SK-N-SH (cell line): ENCODE results near the gene UGT1A4. TPM values are rescaled to one million over a fixed set of nuclear protein-coding genes. Genes with fewer than 3 reads are reported as not detected.

Experiments used
- CTCF ChIA-PET: fragments of 300-600, 350-600 bp; formaldehyde crosslinking; extraction: SDS; loops from one replicate; lab custom pipeline; 2021; lab: Yijun Ruan, JAX
- POLR2A ChIA-PET: fragments of 350-600 bp; sonication (Branson Sonifier 250); formaldehyde crosslinking; extraction: SDS; loops from one replicate; lab custom pipeline; 2020; ENCODE audit warnings: antibody characterized with exemption, inconsistent platforms; lab: Yijun Ruan, JAX
- DNase-seq: peaks from one replicate; pipeline ENCODE4 v3.0.0; 2012
- H2AFZ ChIP-seq: fragments of 200-600 bp; sonication (generic); 2 replicates; pipeline ENCODE4 v1.8.1; 2016; ENCODE audit warnings: antibody characterized with exemption, mild to moderate bottlenecking, low read depth
- H3F3A ChIP-seq: fragments of 200-600 bp; sonication (generic); replicated peaks from 2 replicates; pipeline ENCODE3; 2016; ENCODE audit warnings: antibody characterized with exemption, mild to moderate bottlenecking; ENCODE audit not compliant: insufficient read depth
- H3K27ac ChIP-seq, 2 experiments: fragments of 200-500 bp in 1 of 2; fragments of 200-600 bp in 1 of 2; sonication (Bioruptor generic) in 1 of 2; sonication (generic), shearing (Covaris generic) in 1 of 2; 2 replicates each; pipeline versions ENCODE4 v1.5.1 to v1.6.1; 2014 to 2016; ENCODE audit warnings: low read depth in 2 of 2, inconsistent platforms in 1 of 2, low read length in 1 of 2, mild to moderate bottlenecking in 1 of 2, mixed read lengths in 1 of 2
- H3K27me3 ChIP-seq: fragments of 200-600 bp; sonication (generic), shearing (Covaris generic); 2 replicates; pipeline ENCODE4 v1.6.1; 2016; ENCODE audit warnings: mixed run types; ENCODE audit not compliant: insufficient read depth
- H3K36me3 ChIP-seq, 2 experiments: fragments of 200-500 bp in 1 of 2; fragments of 200-600 bp in 1 of 2; sonication (Bioruptor generic) in 1 of 2; sonication (generic) in 1 of 2; replicated peaks in 1 of 2; 2 replicates each; pipeline versions ENCODE3 to v1.5.1; 2014 to 2016; ENCODE audit warnings: low read length in 1 of 2, mild to moderate bottlenecking in 1 of 2; ENCODE audit not compliant: insufficient read depth in 2 of 2, control insufficient read depth in 1 of 2
- H3K4me1 ChIP-seq, 2 experiments: fragments of 200-500 bp in 1 of 2; fragments of 200-600 bp in 1 of 2; sonication (Bioruptor generic) in 1 of 2; sonication (generic), shearing (Covaris generic) in 1 of 2; 2 replicates each; pipeline versions ENCODE4 v1.5.1 to v1.6.1; 2014 to 2016; ENCODE audit warnings: low read depth in 1 of 2, low read length in 1 of 2, mixed run types in 1 of 2; ENCODE audit not compliant: insufficient read depth in 2 of 2, control insufficient read depth in 1 of 2
- H3K4me2 ChIP-seq: fragments of 200-600 bp; sonication (generic), shearing (Covaris generic); 2 replicates; pipeline ENCODE4 v1.6.1; 2017; ENCODE audit warnings: mixed run types
- H3K4me3 ChIP-seq, 2 experiments: fragments of 200-500 bp in 1 of 2; fragments of 200-600 bp in 1 of 2; sonication (Bioruptor generic) in 1 of 2; sonication (generic), shearing (Covaris generic) in 1 of 2; 2 replicates each; pipeline versions ENCODE4 v1.5.1 to v1.8.1; 2014 to 2016; ENCODE audit warnings: low read depth in 2 of 2, inconsistent platforms in 1 of 2, low read length in 1 of 2, mild to moderate bottlenecking in 1 of 2, mixed read lengths in 1 of 2, moderate library complexity in 1 of 2
- H3K79me2 ChIP-seq: fragments of 200-600 bp; sonication (generic); 2 replicates; pipeline ENCODE4 v1.8.1; 2017; ENCODE audit warnings: mild to moderate bottlenecking; ENCODE audit not compliant: insufficient read depth
- H3K9ac ChIP-seq: fragments of 200-600 bp; sonication (generic); 2 replicates; pipeline ENCODE4 v1.6.1; 2017; ENCODE audit warnings: mixed run types
- H3K9me2 ChIP-seq: fragments of 200-600 bp; sonication (generic); 2 replicates; pipeline ENCODE4 v1.6.1; 2017; ENCODE audit warnings: mixed run types
- H3K9me3 ChIP-seq: fragments of 200-600 bp; sonication (generic); 2 replicates; pipeline ENCODE4 v1.6.1; 2017; ENCODE audit warnings: mixed run types, mild to moderate bottlenecking, moderate library complexity
- H4K20me1 ChIP-seq: fragments of 200-600 bp; sonication (generic); 2 replicates; pipeline ENCODE4 v1.6.1; 2017; ENCODE audit warnings: mild to moderate bottlenecking, mixed run types; ENCODE audit not compliant: insufficient read depth
- CTCF ChIP-seq: fragments of 200-600 bp; sonication (generic); IDR thresholded peaks from 2 replicates; pipeline ENCODE4 v1.6.1; 2017; ENCODE audit warnings: antibody characterized with exemption, mild to moderate bottlenecking, moderate library complexity
- ELF1 ChIP-seq: IDR thresholded peaks from 2 replicates; pipeline ENCODE4 v1.4.0; 2012
- FOXJ3 ChIP-seq: sonication (generic); formaldehyde crosslinking; IDR thresholded peaks from 2 replicates; pipeline ENCODE4 v1.5.1; 2020; ENCODE audit warnings: mild to moderate bottlenecking, missing genetic modification reagents
- MEF2A ChIP-seq: IDR thresholded peaks from 2 replicates; pipeline ENCODE4 v1.4.0; 2012; ENCODE audit warnings: low read depth, borderline replicate concordance
- MXI1 ChIP-seq: IDR thresholded peaks from 2 replicates; pipeline ENCODE4 v1.6.1; 2012; ENCODE audit warnings: mild to moderate bottlenecking, low read depth, low read length, improper control_type of control experiment
- NRF1 ChIP-seq: IDR thresholded peaks from 2 replicates; pipeline ENCODE4 v1.6.1; 2012; ENCODE audit warnings: low read depth, mild to moderate bottlenecking, low read length
- POLR2AphosphoS5 ChIP-seq: IDR thresholded peaks from 2 replicates; pipeline ENCODE4 v1.6.1; 2012; ENCODE audit warnings: low read depth, low read length
- SMC3 ChIP-seq: IDR thresholded peaks from 2 replicates; pipeline ENCODE4 v1.6.1; 2012; ENCODE audit warnings: low read depth, low read length, improper control_type of control experiment
- TCF12 ChIP-seq: IDR thresholded peaks from 2 replicates; pipeline ENCODE4 v1.4.0; 2012
- TEAD4 ChIP-seq: IDR thresholded peaks from 2 replicates; pipeline ENCODE4 v1.4.0; 2012; ENCODE audit warnings: mild to moderate bottlenecking, borderline replicate concordance; ENCODE audit not compliant: insufficient read depth
- YY1 ChIP-seq: IDR thresholded peaks from 2 replicates; pipeline ENCODE4 v1.4.0; 2012; ENCODE audit warnings: low read depth, mild to moderate bottlenecking
- WGBS: methylation state at CpG from one replicate; pipeline ENCODE4 v1.1.6; 2017; ENCODE audit warnings: low lambda C conversion rate; 5-methylcytosine and 5-hydroxymethylcytosine counted together
- polyA plus RNA-seq, 3 experiments: library from polyadenylated mRNA; depleted of rRNA; stranded (reverse); fragments of >200 nt; gene quantifications; 2 replicates each; pipeline ENCODE4 v1.2.3, GENCODE V29; 2012
- TF ChIP-seq, protein P1 (sequence below): IDR thresholded peaks from 2 replicates; pipeline ENCODE4 v1.6.1; 2012; ENCODE audit warnings: mild to moderate bottlenecking, low read depth, low read length, moderate library complexity
- TF ChIP-seq, protein P2 (sequence below): IDR thresholded peaks from 2 replicates; pipeline ENCODE4; 2012

The UGT1A4 gene
- polyA plus RNA-seq, 1 of the 3 experiments (the other 2 are of a cell fraction): not detected

GRCh38 chr2:233761040-233761769 is 42.7 kb downstream of the UGT1A4 start:
- H4K20me1 ChIP-seq: no peaks in the 10 kb centered on the region
- H3K4me3 ChIP-seq: no peak overlapping the region
- DNase-seq: no peak
- no peaks in the 10 kb centered on the region for H3K9me2 ChIP-seq
- no peaks in the 10 kb centered on the region for H3F3A ChIP-seq
- H2AFZ ChIP-seq: no peak overlapping the region
- ChIA-PET POLR2A (no interaction called here), CTCF (no interaction called here)
- H3K4me1 ChIP-seq: no peaks in the 10 kb centered on the region
- H3K27me3 ChIP-seq: no peaks in the 10 kb centered on the region
- 33% methylated on average over 4 of the region's 4 CpGs for WGBS
- H3K36me3 ChIP-seq: no peaks in the 10 kb centered on the region
- no peak for TF ChIP-seq MEF2A
- TF ChIP-seq POLR2AphosphoS5: no peak
- TF ChIP-seq MXI1: no peak
- TF ChIP-seq, protein P1, sequence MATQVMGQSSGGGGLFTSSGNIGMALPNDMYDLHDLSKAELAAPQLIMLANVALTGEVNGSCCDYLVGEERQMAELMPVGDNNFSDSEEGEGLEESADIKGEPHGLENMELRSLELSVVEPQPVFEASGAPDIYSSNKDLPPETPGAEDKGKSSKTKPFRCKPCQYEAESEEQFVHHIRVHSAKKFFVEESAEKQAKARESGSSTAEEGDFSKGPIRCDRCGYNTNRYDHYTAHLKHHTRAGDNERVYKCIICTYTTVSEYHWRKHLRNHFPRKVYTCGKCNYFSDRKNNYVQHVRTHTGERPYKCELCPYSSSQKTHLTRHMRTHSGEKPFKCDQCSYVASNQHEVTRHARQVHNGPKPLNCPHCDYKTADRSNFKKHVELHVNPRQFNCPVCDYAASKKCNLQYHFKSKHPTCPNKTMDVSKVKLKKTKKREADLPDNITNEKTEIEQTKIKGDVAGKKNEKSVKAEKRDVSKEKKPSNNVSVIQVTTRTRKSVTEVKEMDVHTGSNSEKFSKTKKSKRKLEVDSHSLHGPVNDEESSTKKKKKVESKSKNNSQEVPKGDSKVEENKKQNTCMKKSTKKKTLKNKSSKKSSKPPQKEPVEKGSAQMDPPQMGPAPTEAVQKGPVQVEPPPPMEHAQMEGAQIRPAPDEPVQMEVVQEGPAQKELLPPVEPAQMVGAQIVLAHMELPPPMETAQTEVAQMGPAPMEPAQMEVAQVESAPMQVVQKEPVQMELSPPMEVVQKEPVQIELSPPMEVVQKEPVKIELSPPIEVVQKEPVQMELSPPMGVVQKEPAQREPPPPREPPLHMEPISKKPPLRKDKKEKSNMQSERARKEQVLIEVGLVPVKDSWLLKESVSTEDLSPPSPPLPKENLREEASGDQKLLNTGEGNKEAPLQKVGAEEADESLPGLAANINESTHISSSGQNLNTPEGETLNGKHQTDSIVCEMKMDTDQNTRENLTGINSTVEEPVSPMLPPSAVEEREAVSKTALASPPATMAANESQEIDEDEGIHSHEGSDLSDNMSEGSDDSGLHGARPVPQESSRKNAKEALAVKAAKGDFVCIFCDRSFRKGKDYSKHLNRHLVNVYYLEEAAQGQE: no peak
- TF ChIP-seq SMC3: no peak
- no peak for TF ChIP-seq TCF12
- TF ChIP-seq NRF1: no peak
- TF ChIP-seq YY1: no peak
- no peak for TF ChIP-seq ELF1
- TF ChIP-seq, protein P2, sequence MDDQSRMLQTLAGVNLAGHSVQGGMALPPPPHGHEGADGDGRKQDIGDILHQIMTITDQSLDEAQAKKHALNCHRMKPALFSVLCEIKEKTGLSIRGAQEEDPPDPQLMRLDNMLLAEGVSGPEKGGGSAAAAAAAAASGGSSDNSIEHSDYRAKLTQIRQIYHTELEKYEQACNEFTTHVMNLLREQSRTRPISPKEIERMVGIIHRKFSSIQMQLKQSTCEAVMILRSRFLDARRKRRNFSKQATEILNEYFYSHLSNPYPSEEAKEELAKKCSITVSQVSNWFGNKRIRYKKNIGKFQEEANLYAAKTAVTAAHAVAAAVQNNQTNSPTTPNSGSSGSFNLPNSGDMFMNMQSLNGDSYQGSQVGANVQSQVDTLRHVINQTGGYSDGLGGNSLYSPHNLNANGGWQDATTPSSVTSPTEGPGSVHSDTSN: no peak
- TF ChIP-seq CTCF: no peak
- TF ChIP-seq FOXJ3 (CRISPR knock-in tag): no peak
- TF ChIP-seq TEAD4: no peak
- no peaks in the 10 kb centered on the region for H3K9me3 ChIP-seq
- no peak overlapping the region for H3K9ac ChIP-seq
- H3K79me2 ChIP-seq: no peaks in the 10 kb centered on the region
- H3K27ac ChIP-seq: no peak overlapping the region
- no peak overlapping the region for H3K4me2 ChIP-seq
